ENCODE measurements around the gene ARL11.

DNA sequence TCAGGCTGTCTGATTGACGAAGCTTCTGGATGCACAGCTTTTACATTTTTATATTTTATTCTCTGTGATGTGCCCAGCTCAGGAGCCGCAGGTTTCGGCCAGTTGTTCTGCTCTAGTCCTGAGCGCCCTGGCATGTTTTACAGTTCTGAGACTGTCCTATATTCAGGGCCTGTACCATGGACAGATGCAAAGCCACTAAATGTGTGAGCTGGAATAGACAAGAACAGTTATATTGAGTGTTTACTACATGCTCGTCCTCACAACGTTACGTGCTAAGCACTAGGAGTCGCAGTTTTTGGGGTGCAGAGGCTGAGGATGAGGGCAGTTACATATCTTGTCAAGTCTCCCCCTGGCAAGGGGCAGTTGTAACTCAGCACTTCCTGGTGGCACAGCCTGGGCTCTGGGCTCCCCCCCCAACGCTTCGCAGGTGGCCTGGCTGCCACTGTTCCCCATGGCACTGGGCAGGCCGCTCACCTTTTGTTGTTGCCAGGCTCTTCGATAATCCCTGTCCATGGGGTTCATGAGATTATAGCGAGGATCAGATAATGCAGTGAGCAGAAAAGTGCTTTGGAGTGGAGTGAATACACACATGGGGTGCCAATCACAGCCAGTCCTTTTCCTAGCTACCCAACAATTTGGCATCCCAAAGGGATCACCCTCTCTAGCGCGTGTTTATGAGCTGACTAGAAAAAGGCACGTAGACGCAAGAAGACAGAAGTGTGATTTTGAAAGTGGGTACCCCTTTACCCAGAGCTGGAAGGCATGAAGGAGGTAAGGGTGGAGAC, 23.5 kb downstream of the ARL11 start:
- TF ChIP-seq GATA2 (IDR thresholded peaks at IDR 0.05; ENCODE audit: low read depth, low read length) (no peak), GATA3 (IDR thresholded peaks at IDR 0.05; ENCODE audit: low read depth, low read length) (no peak)
